ENCODE results near the gene PCDHA9. TPM values are rescaled to one million over a fixed set of nuclear protein-coding genes. Genes with fewer than 3 reads are reported as not detected.
"Not testable (repeated sequence)": the region's sequence is repeated elsewhere in the genome, so short reads cannot be mapped to it uniquely, and the experiment has no call there.

Gene PCDHA9
- total and polyA plus RNA-seq, 4 donors: 0.49 to 0.68 TPM; not detected in 2

DNA sequence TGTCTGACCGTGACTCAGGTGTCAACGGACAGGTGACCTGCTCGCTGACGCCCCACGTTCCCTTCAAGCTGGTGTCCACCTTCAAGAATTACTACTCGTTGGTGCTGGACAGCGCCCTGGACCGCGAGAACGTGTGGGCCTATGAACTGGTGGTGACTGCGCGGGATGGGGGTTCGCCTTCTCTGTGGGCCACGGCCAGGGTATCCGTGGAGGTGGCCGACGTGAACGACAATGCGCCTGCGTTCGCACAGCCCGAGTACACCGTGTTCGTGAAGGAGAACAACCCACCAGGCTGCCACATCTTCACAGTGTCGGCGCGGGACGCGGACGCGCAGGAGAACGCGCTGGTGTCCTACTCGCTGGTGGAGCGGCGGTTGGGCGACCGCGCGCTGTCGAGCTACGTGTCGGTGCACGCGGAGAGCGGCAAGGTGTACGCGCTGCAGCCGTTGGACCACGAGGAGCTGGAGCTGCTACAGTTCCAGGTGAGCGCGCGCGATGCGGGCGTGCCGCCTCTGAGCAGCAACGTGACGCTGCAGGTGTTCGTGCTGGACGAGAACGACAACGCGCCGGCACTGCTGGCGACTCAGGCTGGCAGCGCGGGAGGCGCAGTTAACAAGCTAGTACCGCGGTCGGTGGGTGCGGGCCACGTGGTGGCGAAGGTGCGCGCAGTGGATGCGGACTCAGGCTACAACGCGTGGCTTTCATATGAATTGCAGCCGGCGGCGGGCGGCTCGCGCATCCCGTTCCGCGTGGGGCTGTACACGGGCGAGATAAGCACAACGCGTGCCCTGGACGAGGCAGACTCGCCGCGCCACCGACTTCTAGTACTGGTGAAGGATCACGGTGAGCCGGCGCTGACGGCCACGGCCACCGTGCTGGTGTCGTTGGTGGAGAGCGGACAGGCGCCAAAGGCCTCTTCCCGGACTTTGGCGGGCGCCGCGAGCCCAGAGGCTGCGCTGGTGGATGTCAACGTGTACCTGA lies 22.3 kb downstream of the PCDHA9 start:
- WGBS, 2 donors: 46 to 52% methylated on average over 112 to 114 of the region's 114 CpGs
- H3K4me1 ChIP-seq (ENCODE audit: control insufficient read depth in 5 of 5, insufficient read depth in 5 of 5, low read length in 5 of 5): peaks cover 0 to 1% (median 0%) of the 10 kb centered on the region in 5 donors
- no peak for ATAC-seq (ENCODE audit: insufficient read depth, low FRiP score)
- no peak overlapping the region for H3K27ac ChIP-seq (ENCODE audit: low read depth in 1 of 2, low read length in 1 of 2)
- H3K36me3 ChIP-seq (ENCODE audit: control insufficient read depth in 4 of 4, insufficient read depth in 4 of 4, low read length in 4 of 4): no peaks in the 10 kb centered on the region
- no peak for DNase-seq
- TF ChIP-seq, protein P1, sequence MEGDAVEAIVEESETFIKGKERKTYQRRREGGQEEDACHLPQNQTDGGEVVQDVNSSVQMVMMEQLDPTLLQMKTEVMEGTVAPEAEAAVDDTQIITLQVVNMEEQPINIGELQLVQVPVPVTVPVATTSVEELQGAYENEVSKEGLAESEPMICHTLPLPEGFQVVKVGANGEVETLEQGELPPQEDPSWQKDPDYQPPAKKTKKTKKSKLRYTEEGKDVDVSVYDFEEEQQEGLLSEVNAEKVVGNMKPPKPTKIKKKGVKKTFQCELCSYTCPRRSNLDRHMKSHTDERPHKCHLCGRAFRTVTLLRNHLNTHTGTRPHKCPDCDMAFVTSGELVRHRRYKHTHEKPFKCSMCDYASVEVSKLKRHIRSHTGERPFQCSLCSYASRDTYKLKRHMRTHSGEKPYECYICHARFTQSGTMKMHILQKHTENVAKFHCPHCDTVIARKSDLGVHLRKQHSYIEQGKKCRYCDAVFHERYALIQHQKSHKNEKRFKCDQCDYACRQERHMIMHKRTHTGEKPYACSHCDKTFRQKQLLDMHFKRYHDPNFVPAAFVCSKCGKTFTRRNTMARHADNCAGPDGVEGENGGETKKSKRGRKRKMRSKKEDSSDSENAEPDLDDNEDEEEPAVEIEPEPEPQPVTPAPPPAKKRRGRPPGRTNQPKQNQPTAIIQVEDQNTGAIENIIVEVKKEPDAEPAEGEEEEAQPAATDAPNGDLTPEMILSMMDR (IDR thresholded peaks at IDR 0.05; ENCODE audit: control extremely low read depth, extremely low read depth): no peak
- peaks cover 0 to 29% (median 3%) of the 10 kb centered on the region in 4 donors for H3K9me3 ChIP-seq (ENCODE audit: control insufficient read depth in 4 of 4, insufficient read depth in 3 of 4, low read length in 3 of 4)
- H3K4me3 ChIP-seq: no peak overlapping the region
- H3K9ac ChIP-seq (ENCODE audit: insufficient read depth in 1 of 2, low read length in 2 of 2): no peak overlapping the region
- peaks cover 0 to 6% (median 0%) of the 10 kb centered on the region in 3 donors for H3K27me3 ChIP-seq (ENCODE audit: control insufficient read depth in 3 of 3, insufficient read depth in 3 of 3, low read length in 2 of 3)

DNA sequence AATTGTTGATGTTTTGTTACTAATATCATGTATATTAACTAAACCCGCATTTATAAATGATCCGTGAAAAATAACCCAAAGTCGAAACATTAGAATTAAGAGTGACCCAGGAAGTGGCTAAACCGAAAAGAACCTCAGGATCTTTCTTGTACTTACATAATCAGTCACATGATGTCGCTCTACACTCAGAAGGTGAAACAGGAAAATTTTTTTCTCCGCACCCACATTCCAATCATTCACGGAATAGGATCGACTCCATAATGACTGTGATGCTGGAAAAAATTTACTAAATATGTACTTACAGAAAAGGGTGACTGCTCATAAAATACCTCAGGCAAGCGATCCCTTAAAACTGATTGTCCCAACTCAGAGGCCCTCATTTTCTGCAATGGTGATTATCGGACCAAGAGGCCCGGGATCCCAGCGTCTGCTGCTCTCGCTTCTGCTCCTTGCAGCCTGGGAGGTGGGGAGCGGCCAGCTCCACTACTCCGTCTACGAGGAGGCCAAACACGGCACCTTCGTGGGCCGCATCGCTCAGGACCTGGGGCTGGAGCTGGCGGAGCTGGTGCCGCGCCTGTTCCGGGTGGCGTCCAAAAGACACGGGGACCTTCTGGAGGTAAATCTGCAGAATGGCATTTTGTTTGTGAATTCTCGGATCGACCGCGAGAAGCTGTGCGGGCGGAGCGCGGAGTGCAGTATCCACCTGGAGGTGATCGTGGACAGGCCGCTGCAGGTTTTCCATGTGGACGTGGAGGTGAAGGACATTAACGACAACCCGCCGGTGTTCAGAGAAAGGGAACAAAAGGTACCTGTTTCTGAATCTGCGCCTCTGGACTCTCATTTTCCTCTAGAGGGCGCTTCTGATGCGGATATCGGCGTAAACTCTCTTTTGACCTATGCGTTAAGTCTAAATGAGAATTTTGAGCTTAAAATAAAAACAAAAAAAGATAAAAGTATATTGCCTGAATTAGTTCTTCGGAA lies 27.2 kb downstream of the PCDHA9 start, which contains the start of gene PCDHA12:
TSS of gene PCDHA12 (plus strand) at position 224 of the 981 bp plus-strand sequence. CDS start at position 389, 165 bp downstream.
- ATAC-seq (ENCODE audit: insufficient read depth, low FRiP score): peak; percentile 62
- peaks cover 0 to 33% (median 2%) of the 10 kb centered on the region in 4 donors for H3K9me3 ChIP-seq (ENCODE audit: control insufficient read depth in 4 of 4, insufficient read depth in 3 of 4, low read length in 3 of 4)
- peaks cover 0 to 6% (median 0%) of the 10 kb centered on the region in 3 donors for H3K27me3 ChIP-seq (ENCODE audit: control insufficient read depth in 3 of 3, insufficient read depth in 3 of 3, low read length in 2 of 3)
- 15 to 17% methylated on average over 45 to 47 of the region's 47 CpGs for WGBS, 2 donors
- TF ChIP-seq, protein P1 (IDR thresholded peaks at IDR 0.05; ENCODE audit: control extremely low read depth, extremely low read depth): no peak
- peaks cover 0 to 2% (median 0%) of the 10 kb centered on the region in 5 donors for H3K4me1 ChIP-seq (ENCODE audit: control insufficient read depth in 5 of 5, insufficient read depth in 5 of 5, low read length in 5 of 5)
- no peak within 1 kb of the TSS for H3K27ac ChIP-seq (ENCODE audit: low read depth in 1 of 2, low read length in 1 of 2)
- DNase-seq: no peak
- no peaks in the 10 kb centered on the region for H3K36me3 ChIP-seq (ENCODE audit: control insufficient read depth in 4 of 4, insufficient read depth in 4 of 4, low read length in 4 of 4)
- no peak within 1 kb of the TSS for H3K4me3 ChIP-seq
- no peak within 1 kb of the TSS for H3K9ac ChIP-seq (ENCODE audit: insufficient read depth in 1 of 2, low read length in 2 of 2)

DNA sequence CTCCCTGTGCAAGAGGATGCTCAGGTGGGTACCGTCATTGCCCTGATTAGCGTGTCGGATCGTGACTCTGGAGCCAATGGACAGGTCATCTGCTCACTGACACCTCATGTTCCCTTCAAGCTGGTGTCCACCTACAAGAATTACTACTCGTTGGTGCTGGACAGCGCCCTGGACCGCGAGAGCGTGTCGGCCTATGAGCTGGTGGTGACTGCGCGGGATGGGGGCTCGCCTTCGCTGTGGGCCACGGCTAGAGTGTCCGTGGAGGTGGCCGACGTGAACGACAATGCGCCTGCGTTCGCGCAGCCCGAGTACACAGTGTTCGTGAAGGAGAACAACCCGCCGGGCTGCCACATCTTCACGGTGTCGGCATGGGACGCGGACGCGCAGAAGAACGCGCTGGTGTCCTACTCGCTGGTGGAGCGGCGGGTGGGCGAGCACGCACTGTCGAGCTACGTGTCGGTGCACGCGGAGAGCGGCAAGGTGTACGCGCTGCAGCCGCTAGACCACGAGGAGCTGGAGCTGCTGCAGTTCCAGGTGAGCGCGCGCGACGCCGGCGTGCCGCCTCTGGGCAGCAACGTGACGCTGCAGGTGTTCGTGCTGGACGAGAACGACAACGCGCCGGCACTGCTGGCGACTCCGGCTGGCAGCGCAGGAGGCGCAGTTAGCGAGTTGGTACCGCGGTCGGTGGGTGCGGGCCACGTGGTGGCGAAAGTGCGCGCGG lies 28.5 kb downstream of the PCDHA9 start:
- 40 to 49% methylated on average over 80 of the region's 80 CpGs for WGBS, 2 donors
- H3K4me3 ChIP-seq; DNase-seq; ATAC-seq (ENCODE audit: insufficient read depth, low FRiP score); H3K36me3 ChIP-seq (ENCODE audit: control insufficient read depth in 4 of 4, insufficient read depth in 4 of 4, low read length in 4 of 4); H3K4me1 ChIP-seq (ENCODE audit: control insufficient read depth in 5 of 5, insufficient read depth in 5 of 5, low read length in 5 of 5); H3K9ac ChIP-seq (ENCODE audit: insufficient read depth in 1 of 2, low read length in 2 of 2); H3K27ac ChIP-seq (ENCODE audit: low read depth in 1 of 2, low read length in 1 of 2); H3K27me3 ChIP-seq (ENCODE audit: control insufficient read depth in 3 of 3, insufficient read depth in 3 of 3, low read length in 2 of 3): not testable (repeated sequence)
- H3K9me3 ChIP-seq (ENCODE audit: control insufficient read depth in 4 of 4, insufficient read depth in 3 of 4, low read length in 3 of 4): peaks cover 2 to 24% (median 2%) of the 10 kb centered on the region in 4 donors
